GM12873 (cell line): Measurements from ENCODE around the gene MED12L.

Source experiments
- CTCF ChIP-seq: IDR thresholded peaks from 2 replicates; pipeline ENCODE4 v1.5.1; 2012; ENCODE audit warnings: low read depth, mild to moderate bottlenecking, moderate library complexity, low read length, control low read depth; ENCODE audit not compliant: insufficient read depth; ENCODE audit errors: missing control alignments

The MED12L gene

GRCh38 chr3:151316267-151316991 lies 231.0 kb downstream of the MED12L start, which contains the start of gene GPR87:
TSS of gene GPR87 (minus strand) at chr3:151316820. CDS start at chr3:151300100, 16,720 bp downstream.
- no peak for TF ChIP-seq CTCF

GRCh38 chr3:151318313-151318712 lies 232.8 kb downstream of the MED12L start:
- no peak for TF ChIP-seq CTCF

- no peak for TF ChIP-seq CTCF
These were observed 233.5 kb downstream of the MED12L start for GRCh38 chr3:151318991-151319390.

- TF ChIP-seq CTCF: no peak
These were observed 234.2 kb downstream of the MED12L start for GRCh38 chr3:151319628-151320027.

GRCh38 chr3:151320131-151320530 lies 234.7 kb downstream of the MED12L start:
- no peak for TF ChIP-seq CTCF

GRCh38 chr3:151321526-151321925 lies 236.1 kb downstream of the MED12L start:
- TF ChIP-seq CTCF: no peak

- TF ChIP-seq CTCF: no peak
These were observed 237.0 kb downstream of the MED12L start for GRCh38 chr3:151322511-151322910.
